HL-60 (cell line): ENCODE results near the gene ITPRIP.

ENCODE experiments used
- CTCF ChIP-seq: IDR thresholded peaks from one replicate; pipeline ENCODE4 v1.5.1; 2011; ENCODE audit warnings: low read length, control low read depth, inconsistent platforms; ENCODE audit not compliant: insufficient read depth
- REST ChIP-seq: IDR thresholded peaks from 2 replicates; pipeline ENCODE4 v1.6.1; 2012; ENCODE audit warnings: low read depth; ENCODE audit not compliant: insufficient replicate concordance

- TF ChIP-seq CTCF (no peak), REST (no peak)
These were observed 29.6 kb upstream of the ITPRIP start for GRCh38 chr10:104367904-104368303.
